ENCODE results near the gene TMPRSS9. TPM values are rescaled to one million over a fixed set of nuclear protein-coding genes. Genes with fewer than 3 reads are reported as not detected.

Gene TMPRSS9
- total RNA-seq, 1 experiment from 2014 or later, result not detected

DNA sequence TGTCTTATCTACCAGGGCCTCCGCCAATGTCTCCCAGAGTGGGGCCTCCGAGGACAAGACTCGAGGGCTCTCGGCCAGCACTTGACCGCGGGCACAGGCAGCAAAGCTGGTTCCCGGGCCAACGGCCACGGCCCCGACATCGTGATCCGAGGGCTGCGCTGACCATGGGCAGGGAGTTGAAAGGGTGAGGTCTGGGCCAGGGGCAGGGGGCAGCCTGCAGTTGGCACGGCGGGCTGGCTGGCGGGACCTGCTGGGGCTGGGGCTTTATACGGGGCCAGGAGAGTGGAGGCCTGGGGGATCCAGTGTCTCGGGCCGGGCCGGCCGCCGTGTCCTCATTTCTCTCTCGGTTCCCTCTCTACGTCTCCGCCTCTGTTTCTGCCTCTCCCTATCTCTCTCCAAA is 42.3 kb upstream of the TMPRSS9 start:
- Histone ChIP-seq H3K27me3 (replicated peaks; ENCODE audit: insufficient read depth, low read depth, low read length, poor library complexity) (no peaks in the 10 kb centered on the region), H3K36me3 (ENCODE audit: insufficient read depth, low read length, poor library complexity, severe bottlenecking) (peaks cover 4% of the 10 kb centered on the region), H3K4me3 (ENCODE audit: low read depth, low read length, poor library complexity, severe bottlenecking) (no peak overlapping the region), H3K27ac (ENCODE audit: low read depth, low read length, poor library complexity, severe bottlenecking) (no peak overlapping the region), H3K9me3 (ENCODE audit: low read depth, low read length, poor library complexity, severe bottlenecking) (no peaks in the 10 kb centered on the region), H3K4me1 (ENCODE audit: insufficient read depth, low read length, poor library complexity, severe bottlenecking) (no peaks in the 10 kb centered on the region)
- ChIA-PET POLR2A (ENCODE audit: low non-redundant PET) (no interaction called here), CTCF (no interaction called here)
- intact Hi-C loops (cut with micrococcal nuclease; ENCODE audit: unreplicated experiment), result no loop called here
- no peak for TF ChIP-seq EZH2 (IDR thresholded peaks at IDR 0.05; ENCODE audit: borderline replicate concordance, low read depth, low read length, poor library complexity, severe bottlenecking)
- TF ChIP-seq, protein P1, sequence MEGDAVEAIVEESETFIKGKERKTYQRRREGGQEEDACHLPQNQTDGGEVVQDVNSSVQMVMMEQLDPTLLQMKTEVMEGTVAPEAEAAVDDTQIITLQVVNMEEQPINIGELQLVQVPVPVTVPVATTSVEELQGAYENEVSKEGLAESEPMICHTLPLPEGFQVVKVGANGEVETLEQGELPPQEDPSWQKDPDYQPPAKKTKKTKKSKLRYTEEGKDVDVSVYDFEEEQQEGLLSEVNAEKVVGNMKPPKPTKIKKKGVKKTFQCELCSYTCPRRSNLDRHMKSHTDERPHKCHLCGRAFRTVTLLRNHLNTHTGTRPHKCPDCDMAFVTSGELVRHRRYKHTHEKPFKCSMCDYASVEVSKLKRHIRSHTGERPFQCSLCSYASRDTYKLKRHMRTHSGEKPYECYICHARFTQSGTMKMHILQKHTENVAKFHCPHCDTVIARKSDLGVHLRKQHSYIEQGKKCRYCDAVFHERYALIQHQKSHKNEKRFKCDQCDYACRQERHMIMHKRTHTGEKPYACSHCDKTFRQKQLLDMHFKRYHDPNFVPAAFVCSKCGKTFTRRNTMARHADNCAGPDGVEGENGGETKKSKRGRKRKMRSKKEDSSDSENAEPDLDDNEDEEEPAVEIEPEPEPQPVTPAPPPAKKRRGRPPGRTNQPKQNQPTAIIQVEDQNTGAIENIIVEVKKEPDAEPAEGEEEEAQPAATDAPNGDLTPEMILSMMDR (conservative IDR thresholded peaks at IDR 0.05; ENCODE audit: low read depth, low read length), result no peak
- BruUV-seq (replicated peaks), result no TSS peak
- DNase-seq (ENCODE audit: low spot score), result no peak

DNA sequence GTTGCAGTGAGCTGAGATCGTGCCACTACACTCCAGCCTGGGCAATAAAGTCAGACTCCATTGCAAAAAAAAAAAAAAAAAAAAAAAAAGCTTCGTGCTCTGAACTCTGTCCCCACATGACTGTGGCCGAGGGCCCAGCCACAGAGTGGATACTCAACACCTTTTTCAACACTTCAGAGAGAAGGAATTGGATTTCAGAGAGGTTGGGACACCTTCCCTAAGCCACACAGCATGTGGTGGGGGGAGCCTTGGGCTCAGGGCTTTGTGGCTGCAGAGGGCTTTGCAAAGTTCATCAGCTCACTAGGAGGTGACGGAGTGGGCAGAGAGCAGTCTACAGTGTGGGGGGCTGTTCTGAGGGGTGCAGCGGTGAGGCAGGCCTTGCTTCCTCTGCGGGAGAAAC is 41.1 kb upstream of the TMPRSS9 start:
- no peak overlapping the region for H3K27ac ChIP-seq (ENCODE audit: low read depth, low read length, poor library complexity, severe bottlenecking)
- ChIA-PET CTCF (no interaction called here), POLR2A (ENCODE audit: low non-redundant PET) (no interaction called here)
- peaks cover 11% of the 10 kb centered on the region for H3K36me3 ChIP-seq (ENCODE audit: insufficient read depth, low read length, poor library complexity, severe bottlenecking)
- intact Hi-C loops (cut with micrococcal nuclease; ENCODE audit: unreplicated experiment), result no loop called here
- no peak overlapping the region for H3K4me3 ChIP-seq (ENCODE audit: low read depth, low read length, poor library complexity, severe bottlenecking)
- no peaks in the 10 kb centered on the region for H3K4me1 ChIP-seq (ENCODE audit: insufficient read depth, low read length, poor library complexity, severe bottlenecking)
- BruUV-seq (replicated peaks), result no TSS peak
- DNase-seq (ENCODE audit: low spot score), result no peak
- no peaks in the 10 kb centered on the region for H3K27me3 ChIP-seq (replicated peaks; ENCODE audit: insufficient read depth, low read depth, low read length, poor library complexity)
- TF ChIP-seq, protein P1 (conservative IDR thresholded peaks at IDR 0.05; ENCODE audit: low read depth, low read length), result no peak
- TF ChIP-seq EZH2 (IDR thresholded peaks at IDR 0.05; ENCODE audit: borderline replicate concordance, low read depth, low read length, poor library complexity, severe bottlenecking), result no peak
- no peaks in the 10 kb centered on the region for H3K9me3 ChIP-seq (ENCODE audit: low read depth, low read length, poor library complexity, severe bottlenecking)

DNA sequence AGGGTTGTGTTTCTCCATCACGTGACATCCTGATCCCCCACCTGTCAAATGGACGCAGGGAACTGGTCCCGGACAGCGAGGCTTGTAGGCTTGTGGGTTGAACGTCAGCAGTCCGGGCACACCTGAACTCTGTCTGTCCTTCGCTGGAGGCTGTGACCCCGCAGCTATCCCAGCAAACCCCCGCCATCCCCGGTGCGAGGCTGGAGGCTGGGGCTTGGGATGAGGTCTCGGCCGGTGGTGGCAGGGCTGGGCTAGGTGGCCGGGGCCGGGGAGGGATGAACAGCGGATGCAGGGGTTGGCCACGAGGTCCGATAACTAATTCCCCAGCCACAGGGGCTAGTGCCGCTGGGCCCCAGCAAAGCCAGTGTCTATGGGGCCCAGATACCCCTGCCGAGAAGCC is 40.5 kb upstream of the TMPRSS9 start:
- no peaks in the 10 kb centered on the region for H3K9me3 ChIP-seq (ENCODE audit: low read depth, low read length, poor library complexity, severe bottlenecking)
- H3K4me3 ChIP-seq (ENCODE audit: low read depth, low read length, poor library complexity, severe bottlenecking), result no peak overlapping the region
- no TSS peak for BruUV-seq (replicated peaks)
- peaks cover 11% of the 10 kb centered on the region for H3K36me3 ChIP-seq (ENCODE audit: insufficient read depth, low read length, poor library complexity, severe bottlenecking)
- no peaks in the 10 kb centered on the region for H3K27me3 ChIP-seq (replicated peaks; ENCODE audit: insufficient read depth, low read depth, low read length, poor library complexity)
- no peaks in the 10 kb centered on the region for H3K4me1 ChIP-seq (ENCODE audit: insufficient read depth, low read length, poor library complexity, severe bottlenecking)
- intact Hi-C loops (cut with micrococcal nuclease; ENCODE audit: unreplicated experiment), result no loop called here
- DNase-seq (ENCODE audit: low spot score), result no peak
- no peak for TF ChIP-seq EZH2 (IDR thresholded peaks at IDR 0.05; ENCODE audit: borderline replicate concordance, low read depth, low read length, poor library complexity, severe bottlenecking)
- TF ChIP-seq, protein P1 (conservative IDR thresholded peaks at IDR 0.05; ENCODE audit: low read depth, low read length), result no peak
- POLR2A ChIA-PET (ENCODE audit: low non-redundant PET), result no interaction called here
- no peak overlapping the region for H3K27ac ChIP-seq (ENCODE audit: low read depth, low read length, poor library complexity, severe bottlenecking)
- CTCF ChIA-PET, result no interaction called here
